Measurements from ENCODE around the gene RALGPS1. TPM values are rescaled to one million over a fixed set of nuclear protein-coding genes. Genes with fewer than 3 reads are reported as not detected.

Gene RALGPS1
- total and polyA plus RNA-seq, 2 of the 13 experiments (the other 11 are each of a cell fraction or from before 2014, with no cell fraction given): 3.7 to 6.5 TPM

- TF ChIP-seq MAFG (CRISPR knock-in tag; IDR thresholded peaks at IDR 0.05): no peak
- peak; percentile 95; the same call in 1 of the 2 replicates for TF ChIP-seq ZNF572 (CRISPR knock-in tag; IDR thresholded peaks at IDR 0.05)
- TF ChIP-seq ZNF414 (CRISPR knock-in tag; IDR thresholded peaks at IDR 0.05): peak; percentile 90; the same call in 1 of the 2 replicates
- TF ChIP-seq FOXO4 (CRISPR knock-in tag; conservative IDR thresholded peaks at IDR 0.05): peak; percentile 98; the same call in 1 of the 2 replicates
- TF ChIP-seq TRIM24 (CRISPR knock-in tag; IDR thresholded peaks at IDR 0.05): no peak
- peak; percentile 70; the same call in 1 of the 2 replicates for TF ChIP-seq IRX3 (CRISPR knock-in tag; IDR thresholded peaks at IDR 0.05; ENCODE audit: borderline replicate concordance, low read depth)
- TF ChIP-seq JUND (CRISPR knock-in tag; IDR thresholded peaks at IDR 0.05): peak; percentile 82; the same call in 1 of the 2 replicates
- TF ChIP-seq NKX3-1 (CRISPR knock-in tag; IDR thresholded peaks at IDR 0.05): peak; percentile 97
- TF ChIP-seq NR2F6 (IDR thresholded peaks at IDR 0.05): no peak
- peak; percentile 83; the same call in 1 of the 2 replicates for TF ChIP-seq NR2F6 (CRISPR knock-in tag; IDR thresholded peaks at IDR 0.05)
- TF ChIP-seq ZSCAN29 (CRISPR knock-in tag; conservative IDR thresholded peaks at IDR 0.05): no peak
- TF ChIP-seq ZNF18 (CRISPR knock-in tag; IDR thresholded peaks at IDR 0.05; ENCODE audit: insufficient replicate concordance): peak; percentile 98
- 0 out of 2 replicates have a peak, but pooled peaks have one; percentile 76 for TF ChIP-seq STAT5B (CRISPR knock-in tag; IDR thresholded peaks at IDR 0.05)
- peak; percentile 100 for TF ChIP-seq ZMAT3 (CRISPR knock-in tag; conservative IDR thresholded peaks at IDR 0.05)
- peak; percentile 95 for TF ChIP-seq ELF3 (CRISPR knock-in tag; IDR thresholded peaks at IDR 0.05)
- TF ChIP-seq HMGA1 (CRISPR knock-in tag; conservative IDR thresholded peaks at IDR 0.05): no peak
- TF ChIP-seq CBX2 (IDR thresholded peaks at IDR 0.05; ENCODE audit: low read depth, low read length): no peak
- peak; percentile 89; the same call in 1 of the 2 replicates for TF ChIP-seq CBX2 (CRISPR knock-in tag; IDR thresholded peaks at IDR 0.05; ENCODE audit: low read depth)
- peak; percentile 96 for TF ChIP-seq ZNF678 (CRISPR knock-in tag; IDR thresholded peaks at IDR 0.05)
- TF ChIP-seq HOXA9 (CRISPR knock-in tag; IDR thresholded peaks at IDR 0.05; ENCODE audit: borderline replicate concordance): peak; percentile 89
- TF ChIP-seq NFYC (CRISPR knock-in tag; IDR thresholded peaks at IDR 0.05): peak; percentile 61
- TF ChIP-seq ZNF142 (CRISPR knock-in tag; IDR thresholded peaks at IDR 0.05): peak; percentile 84; the same call in 1 of the 2 replicates
These were observed 244.8 kb downstream of the RALGPS1 start (continued) for GRCh38 chr9:127159325-127159801.

All from HepG2 (cell line).